Endothelial cell of umbilical vein (primary cell): ENCODE measurements around the gene TRAPPC5. TPM values are rescaled to one million over a fixed set of nuclear protein-coding genes. Genes with fewer than 3 reads are reported as not detected.

Source experiments
- BruUV-seq: library from RNA; stranded (reverse); fragments of 400-500 nt; replicated peaks from 2 replicates; lab custom pipeline; 2021; lab: Mats Ljungman, UMichigan
- CTCF ChIA-PET: fragments of 300-600, 350-600 bp; sonication (Branson Sonifier 250); formaldehyde crosslinking; loops from one replicate; lab custom pipeline; 2021; ENCODE audit warnings: antibody characterized with exemption, inconsistent platforms; lab: Charles Lee
- POLR2A ChIA-PET: fragments of 300-600, 350-600 bp; sonication (Branson Sonifier 250); formaldehyde crosslinking; loops from one replicate; lab custom pipeline; 2021; ENCODE audit warnings: antibody characterized with exemption, inconsistent platforms; lab: Charles Lee
- DNase-seq: peaks from one replicate; pipeline ENCODE4 v3.0.0-alpha.2; 2011; ENCODE audit warnings: low read depth, low spot score
- FAIRE-seq: peaks from 2 replicates; lab custom pipeline; 2011; peaks lifted over from hg19 to GRCh38; lab: Jason Lieb, UNC
- H2AFZ ChIP-seq: 2 replicates; pipeline ENCODE4 v1.6.0; 2012; ENCODE audit warnings: low read depth, low read length, control low read depth, inconsistent platforms
- H3K27ac ChIP-seq: 2 replicates; pipeline ENCODE4 v1.5.1; 2011; ENCODE audit warnings: low read depth, mild to moderate bottlenecking, control low read depth, low read length, moderate library complexity; ENCODE audit not compliant: insufficient read depth
- H3K27me3 ChIP-seq, 2 experiments: 2 replicates each; pipeline versions ENCODE4 v1.6.0 to v1.6.1; 2011; ENCODE audit warnings: low read length in 2 of 2, mixed read lengths in 1 of 2; ENCODE audit not compliant: control insufficient read depth in 2 of 2, insufficient read depth in 2 of 2
- H3K36me3 ChIP-seq, 2 experiments: 2 replicates in 1 of 2; 3 replicates in 1 of 2; pipeline ENCODE4 v1.5.1; 2011; ENCODE audit warnings: low read length in 2 of 2, mild to moderate bottlenecking in 1 of 2, moderate library complexity in 1 of 2; ENCODE audit not compliant: control insufficient read depth in 2 of 2, insufficient read depth in 2 of 2; ENCODE audit errors: extremely low read depth in 1 of 2
- H3K4me1 ChIP-seq: 3 replicates; pipeline ENCODE4 v1.5.1; 2011; ENCODE audit warnings: mild to moderate bottlenecking, low read length; ENCODE audit not compliant: control insufficient read depth, insufficient read depth; ENCODE audit errors: extremely low read depth
- H3K4me2 ChIP-seq: 2 replicates; pipeline ENCODE4 v1.6.1; 2011; ENCODE audit warnings: low read length, control low read depth, mixed read lengths; ENCODE audit not compliant: insufficient read depth
- H3K4me3 ChIP-seq, 3 experiments: fragments of 200-600 bp in 1 of 3; sonication (generic), shearing (Covaris generic) in 1 of 3; replicated peaks in 1 of 3; 2 replicates each; pipeline ENCODE4 v1.5.1; 2011 to 2016; ENCODE audit warnings: control low read depth in 3 of 3, low read length in 3 of 3, mild to moderate bottlenecking in 2 of 3, inconsistent platforms in 1 of 3, low read depth in 1 of 3, moderate library complexity in 1 of 3; ENCODE audit not compliant: insufficient read depth in 1 of 3
- H3K79me2 ChIP-seq: 2 replicates; pipeline ENCODE4 v1.6.0; 2012; ENCODE audit warnings: low read length, inconsistent platforms; ENCODE audit not compliant: control insufficient read depth, insufficient read depth
- H3K9ac ChIP-seq: replicated peaks from 2 replicates; pipeline ENCODE3; 2011; ENCODE audit warnings: low read length, control low read depth; ENCODE audit not compliant: insufficient read depth; ENCODE audit errors: extremely low read depth
- H3K9me1 ChIP-seq: replicated peaks from 3 replicates; pipeline ENCODE4 v1.6.0; 2011; ENCODE audit warnings: mild to moderate bottlenecking, low read length; ENCODE audit not compliant: control insufficient read depth, insufficient read depth; ENCODE audit errors: extremely low read depth
- H3K9me3 ChIP-seq: replicated peaks from 2 replicates; pipeline ENCODE4 v1.5.1; 2012; ENCODE audit warnings: low read length, inconsistent platforms; ENCODE audit not compliant: control insufficient read depth, insufficient read depth
- H4K20me1 ChIP-seq: replicated peaks from 2 replicates; pipeline ENCODE3; 2011; ENCODE audit warnings: mild to moderate bottlenecking, low read length; ENCODE audit not compliant: control insufficient read depth, insufficient read depth; ENCODE audit errors: extremely low read depth
- EZH2 ChIP-seq: IDR thresholded peaks from 2 replicates; pipeline ENCODE4 v1.6.1; 2012; ENCODE audit warnings: borderline replicate concordance, low read depth, mild to moderate bottlenecking, moderate library complexity, low read length, inconsistent platforms; ENCODE audit not compliant: severe bottlenecking
- MYC ChIP-seq: IDR thresholded peaks from one replicate; pipeline ENCODE4 v1.6.1; 2011; ENCODE audit warnings: mild to moderate bottlenecking, low read depth, low read length
- POLR2AphosphoS5 ChIP-seq: IDR thresholded peaks from 2 replicates; pipeline ENCODE4 v1.6.1; 2012; ENCODE audit warnings: low read depth, mild to moderate bottlenecking, control low read depth, low read length, moderate library complexity; ENCODE audit not compliant: insufficient read depth
- dilution Hi-C: fragments of 300-500 bp; cut with MboI; formaldehyde crosslinking; loops from one replicate; pipeline ENCODE4 v1.15.0; 2019; ENCODE audit warnings: low sequenced_read_pairs; ENCODE audit not compliant: extremely low pct_ligation_motif_present
- intact Hi-C: fragments of 100-400 bp; cut with micrococcal nuclease; formaldehyde crosslinking; loops from one replicate; pipeline ENCODE4 v1.10.0; 2022
- polyA plus RNA-seq, 4 experiments: library from polyadenylated mRNA; depleted of rRNA in 3 of 4; stranded (reverse) in 3 of 4; unstranded in 1 of 4; fragments of >200 nt; gene quantifications; 2 replicates each; pipeline versions ENCODE4 v1.2.1 to v1.2.3, GENCODE V29; 2011 to 2012; ENCODE audit warnings: missing spikeins in 1 of 4
- total RNA-seq: library from RNA; stranded (reverse); gene quantifications from 2 replicates; pipeline ENCODE4 v1.2.3, GENCODE V29; 2021
- TF ChIP-seq, protein P1 (sequence below): IDR thresholded peaks from 2 replicates; pipeline ENCODE4 v1.6.1; 2011; ENCODE audit not compliant: insufficient read depth, insufficient read length

TRAPPC5 gene
- total and polyA plus RNA-seq, 2 donors (not counting 3 experiments of a cell fraction or from before 2014, with no cell fraction given) = 114 to 172 TPM

DNA sequence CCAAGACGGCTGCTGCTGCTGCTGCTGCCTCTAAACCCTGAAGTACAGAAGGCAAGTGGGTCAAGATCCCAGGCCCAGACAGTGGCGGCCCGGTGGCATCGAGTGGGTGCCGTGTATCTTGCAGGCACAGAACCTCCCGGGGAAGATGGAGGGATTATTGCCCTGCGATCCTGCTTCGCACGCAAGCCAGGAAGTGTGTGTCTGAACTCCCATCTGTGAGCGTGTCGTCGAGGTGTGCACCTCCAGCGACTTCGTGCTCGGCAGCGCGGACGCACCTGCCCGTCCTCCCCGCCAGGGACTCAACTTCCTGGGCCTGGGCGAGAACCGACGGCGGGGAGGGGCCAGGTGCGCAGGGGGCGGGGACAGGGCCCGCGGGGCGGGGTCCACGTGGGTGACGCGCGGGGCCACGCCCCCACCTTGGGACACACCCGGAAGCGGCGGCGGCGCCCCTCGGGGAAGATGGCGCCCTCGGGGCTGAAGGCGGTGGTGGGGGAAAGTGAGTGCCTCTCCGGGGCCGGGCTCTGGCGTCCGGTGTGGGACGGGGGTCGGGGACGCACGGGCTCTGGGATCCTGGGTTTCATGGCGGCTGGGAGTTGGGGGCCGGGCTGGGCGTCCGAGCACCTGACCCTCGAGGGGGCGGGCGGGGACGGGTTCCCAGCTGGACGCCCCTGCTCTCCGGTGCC is 43.8 kb upstream of the TRAPPC5 start, which contains the start of gene STXBP2:
STXBP2 (plus strand) TSS at position 420 of the 683 bp plus-strand sequence; CDS start at position 460, 40 bp downstream.
- peak within 1 kb of the TSS; percentile 98 for H2AFZ ChIP-seq
- no peaks in the 10 kb centered on the region for H4K20me1 ChIP-seq
- TF ChIP-seq MYC (no peak), POLR2AphosphoS5 (peak; percentile 13), EZH2 (no peak)
- TF ChIP-seq, protein P1, sequence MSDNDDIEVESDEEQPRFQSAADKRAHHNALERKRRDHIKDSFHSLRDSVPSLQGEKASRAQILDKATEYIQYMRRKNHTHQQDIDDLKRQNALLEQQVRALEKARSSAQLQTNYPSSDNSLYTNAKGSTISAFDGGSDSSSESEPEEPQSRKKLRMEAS = peak; percentile 10
- FAIRE-seq (no peak), DNase-seq (peak; percentile 34)
- dilution Hi-C loops = no loop called here
- BruUV-seq = no TSS peak
- H3K9me1 ChIP-seq = no peaks in the 10 kb centered on the region
- H3K27ac ChIP-seq = peak within 1 kb of the TSS; percentile 58
- no peaks in the 10 kb centered on the region for H3K27me3 ChIP-seq
- CTCF ChIA-PET = interaction anchor here (0.8 to 1.1 kb wide), 2 partner anchors 69 to 233 kb away, joined by 3 read pairs; no protein-coding TSS in a partner anchor
- H3K4me1 ChIP-seq = peaks cover 7% of the 10 kb centered on the region
- peak within 1 kb of the TSS; percentile 53 for H3K4me2 ChIP-seq
- peak within 1 kb of the TSS; percentile 42 to 62 (median 61) for H3K4me3 ChIP-seq
- no peaks in the 10 kb centered on the region for H3K9me3 ChIP-seq
- intact Hi-C loops = loop anchor here (1.0 kb wide), 1 partner anchor 8 kb away; the partner anchor contains the start of genes PET100 and XAB2
- H3K79me2 ChIP-seq = no peaks in the 10 kb centered on the region
- POLR2A ChIA-PET = no interaction called here
- H3K36me3 ChIP-seq = peaks cover 0 to 4% of the 10 kb centered on the region in 2 experiments
- peak within 1 kb of the TSS; percentile 49 for H3K9ac ChIP-seq
